DOHH2 (cell line): ENCODE measurements around the gene TXNDC11.

Source experiments
- CTCF ChIP-seq: fragments of 200-600 bp; sonication (generic); IDR thresholded peaks from one replicate; pipeline ENCODE4 v1.5.1; 2014; ENCODE audit warnings: antibody characterized with exemption, mild to moderate bottlenecking, low read depth, low read length; ENCODE audit not compliant: poor library complexity, severe bottlenecking
- EZH2phosphoT487 ChIP-seq: fragments of 200-600 bp; sonication (generic); IDR thresholded peaks from 2 replicates; pipeline ENCODE4 v1.6.1; 2017; ENCODE audit warnings: borderline replicate concordance, mild to moderate bottlenecking, antibody characterized with exemption, low read length, moderate library complexity, mixed read lengths

- no peak for TF ChIP-seq CTCF
- TF ChIP-seq EZH2phosphoT487: no peak
Observed at GRCh38 chr16:11684231-11685025, 58.2 kb downstream of the TXNDC11 start.
